Measurements from ENCODE around the gene DUSP21.
"Not testable (repeated sequence)": the region's sequence is repeated elsewhere in the genome, so short reads cannot be mapped to it uniquely, and the experiment has no call there.

DUSP21 gene

GRCh38 chrX:44843753-44844152, at the start of gene DUSP21:
Gene DUSP21 (plus strand): TSS chrX:44844021. CDS start chrX:44844133, 112 bp downstream.
- DNase-seq (ENCODE audit: low read depth in 2 of 2) = no peak

DNA sequence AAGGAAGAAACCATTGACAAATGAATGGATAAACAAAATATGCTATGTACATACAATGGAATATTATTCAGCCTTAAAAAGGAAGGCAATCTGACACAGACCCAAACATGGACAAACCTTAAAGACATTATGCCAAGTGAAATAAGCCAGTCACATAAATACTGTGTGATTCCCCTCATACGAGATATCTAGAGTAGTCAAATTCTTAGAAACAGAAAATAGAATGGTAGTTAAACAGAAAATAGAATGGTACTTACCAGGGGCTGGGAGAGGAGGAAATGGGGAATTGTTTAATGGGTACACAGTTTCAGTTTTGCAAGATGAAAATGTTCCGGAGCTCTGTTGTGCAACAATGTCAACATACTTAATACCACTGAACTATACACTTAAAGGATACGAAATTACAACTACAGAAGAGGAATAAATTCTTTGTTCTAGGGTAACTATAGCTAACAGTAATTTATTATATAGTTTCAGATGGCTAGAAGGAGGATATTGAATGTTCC, 47.8 kb upstream of the DUSP21 start:
- DNase-seq (ENCODE audit: low read depth in 2 of 2) = no peak

DNA sequence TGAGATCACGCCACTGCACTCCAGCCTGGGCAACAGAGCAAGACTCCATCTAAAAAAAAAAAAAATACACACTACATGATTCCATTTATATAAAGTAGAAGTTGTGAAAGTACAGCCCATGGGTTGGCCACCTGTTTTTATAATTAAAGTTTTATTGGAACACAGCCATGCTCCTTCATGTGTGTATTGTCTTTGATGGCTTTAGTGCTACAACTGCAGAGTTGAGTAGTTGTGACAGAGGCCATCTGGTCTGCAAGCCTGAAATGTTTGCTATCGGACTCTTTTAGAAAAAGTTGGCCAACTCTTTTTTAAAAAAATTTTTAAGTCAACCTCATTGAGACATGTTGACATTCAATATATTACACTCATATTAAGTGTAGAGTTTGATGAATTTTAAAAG, 41.2 kb upstream of the DUSP21 start:
- no peak for DNase-seq (ENCODE audit: low read depth in 2 of 2)

DNA sequence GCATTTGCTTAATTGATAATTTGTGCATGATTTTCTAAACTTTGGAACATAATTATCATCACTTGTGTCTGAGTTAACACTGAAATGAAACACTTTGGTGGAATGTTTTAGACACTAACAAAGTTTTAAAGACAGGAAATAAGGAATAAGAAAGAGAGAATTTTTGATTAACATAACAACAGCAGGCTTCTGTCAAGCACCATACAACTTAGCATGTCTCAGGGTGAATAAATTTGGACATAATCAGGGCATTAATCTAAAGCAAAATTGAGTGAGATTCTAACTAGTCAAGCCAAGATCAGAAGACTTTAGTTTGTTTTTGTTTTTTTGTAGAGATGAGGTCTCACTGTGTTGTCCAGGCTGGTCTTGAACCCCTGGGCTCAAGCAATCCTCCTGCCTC, 28.1 kb upstream of the DUSP21 start:
- no peak for DNase-seq (ENCODE audit: low read depth in 2 of 2)

DNA sequence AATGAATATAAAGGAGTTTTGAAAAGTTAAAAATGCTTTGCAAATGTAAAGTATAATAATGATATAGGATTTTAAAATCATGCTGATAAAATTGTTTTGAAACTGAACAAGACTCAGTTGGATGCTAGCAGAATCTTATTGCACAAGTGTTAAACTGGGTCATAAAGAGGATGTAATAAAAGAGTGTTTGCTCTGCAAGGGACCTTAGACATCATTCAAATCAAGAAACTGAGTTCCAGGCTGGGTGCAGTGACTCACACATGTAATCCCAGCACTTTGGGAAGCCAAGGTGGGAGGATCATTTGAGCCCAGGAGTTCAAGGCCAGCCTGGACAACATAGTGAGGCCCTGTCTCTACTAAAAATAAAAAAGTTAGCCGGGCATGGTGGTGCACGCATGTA, 27.5 kb upstream of the DUSP21 start:
- DNase-seq (ENCODE audit: low read depth in 2 of 2) = no peak

DNA sequence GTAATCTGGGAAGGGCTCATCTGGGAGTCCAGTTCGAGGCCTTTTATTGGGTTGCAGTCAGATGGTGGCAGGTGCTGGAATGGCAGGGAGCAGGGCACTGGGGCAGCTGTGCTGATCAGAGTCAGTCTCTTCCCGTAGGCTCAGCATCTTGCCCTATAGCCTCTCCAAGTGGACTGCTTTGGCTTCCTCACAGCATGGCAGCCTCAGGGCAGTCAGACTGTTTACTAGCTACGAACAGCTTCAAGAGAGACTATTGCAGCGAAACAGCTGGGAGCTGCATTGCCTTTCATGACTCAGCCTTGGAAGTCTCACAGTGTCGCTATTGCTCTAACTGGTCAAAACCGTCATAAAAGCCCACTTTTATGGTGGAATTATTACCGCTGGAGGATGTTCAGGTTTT, 26.8 kb upstream of the DUSP21 start:
- no peak for DNase-seq (ENCODE audit: low read depth in 2 of 2)

DNA sequence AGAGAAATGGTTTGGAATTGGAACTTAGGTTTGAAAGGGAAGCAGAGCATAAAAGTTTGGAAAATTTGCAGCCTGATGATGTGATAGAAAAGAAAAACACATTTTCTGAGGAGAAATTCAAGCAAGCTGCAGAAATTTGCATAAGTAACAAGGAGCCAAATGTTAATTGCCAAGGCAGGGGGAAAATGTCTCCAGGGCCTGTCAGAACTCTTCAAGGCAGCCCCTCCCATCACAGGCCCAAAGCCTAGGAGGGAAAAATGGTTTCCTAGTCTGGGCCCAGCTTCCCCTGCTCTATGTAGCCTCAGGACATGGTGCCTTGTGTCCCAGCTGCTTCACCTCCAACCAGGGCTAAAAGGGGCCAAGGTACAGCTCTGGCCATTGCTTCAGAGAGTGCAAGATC, 21.2 kb upstream of the DUSP21 start:
- no peak for DNase-seq (ENCODE audit: low read depth in 2 of 2)

DNA sequence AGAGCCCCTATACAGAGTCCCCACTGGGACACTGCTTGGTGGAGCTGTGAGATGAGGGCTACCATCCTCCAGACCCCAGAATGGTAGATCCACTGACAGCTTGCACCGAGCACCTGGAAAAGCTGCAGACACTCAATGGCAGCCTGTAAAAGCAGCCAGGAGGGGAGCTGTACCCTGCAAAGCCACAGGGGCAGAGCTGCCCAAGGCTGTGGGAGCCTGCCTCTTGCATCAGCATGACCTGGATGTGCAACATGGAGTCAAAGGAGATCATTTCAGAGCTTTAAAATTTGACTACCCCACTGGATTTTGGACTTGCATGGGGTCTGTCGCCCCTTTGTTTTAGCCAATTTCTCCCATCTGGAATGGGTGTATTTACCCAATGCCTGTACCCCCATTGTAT, 20.6 kb upstream of the DUSP21 start:
- not testable (repeated sequence) for DNase-seq (ENCODE audit: low read depth in 2 of 2)

DNA sequence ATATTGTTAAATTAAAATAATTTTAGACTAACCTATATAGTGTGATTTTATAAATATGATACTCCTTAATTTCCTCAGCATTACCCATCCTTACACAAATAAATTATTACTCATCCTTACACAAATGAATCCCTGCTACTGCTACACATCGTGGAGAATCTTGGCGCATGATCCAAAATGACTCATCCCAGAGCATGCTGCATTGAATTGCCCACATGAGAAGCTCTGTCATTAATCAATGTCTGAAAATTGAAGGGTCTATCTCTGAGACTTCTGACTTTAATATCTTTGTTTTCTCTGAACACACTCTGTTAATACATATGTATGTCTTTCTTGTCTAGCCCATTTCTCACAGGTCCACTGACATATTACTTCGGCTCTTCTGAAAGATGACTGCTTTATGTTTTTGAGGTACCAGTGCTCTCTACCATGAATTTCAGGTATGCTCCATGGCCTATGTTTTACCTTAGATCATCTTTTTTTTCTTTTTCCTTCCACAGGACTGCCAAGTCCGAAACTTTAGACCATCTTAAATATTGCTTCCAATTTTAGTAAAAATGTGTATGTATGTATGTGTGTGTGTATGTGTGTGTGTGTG, 15.7 kb upstream of the DUSP21 start:
- peak; percentile 59 to 60 for DNase-seq (ENCODE audit: low read depth in 2 of 2)

GRCh38 chrX:44829832-44830231, 14.0 kb upstream of the DUSP21 start:
- DNase-seq (ENCODE audit: low read depth in 2 of 2) = no peak

DNA sequence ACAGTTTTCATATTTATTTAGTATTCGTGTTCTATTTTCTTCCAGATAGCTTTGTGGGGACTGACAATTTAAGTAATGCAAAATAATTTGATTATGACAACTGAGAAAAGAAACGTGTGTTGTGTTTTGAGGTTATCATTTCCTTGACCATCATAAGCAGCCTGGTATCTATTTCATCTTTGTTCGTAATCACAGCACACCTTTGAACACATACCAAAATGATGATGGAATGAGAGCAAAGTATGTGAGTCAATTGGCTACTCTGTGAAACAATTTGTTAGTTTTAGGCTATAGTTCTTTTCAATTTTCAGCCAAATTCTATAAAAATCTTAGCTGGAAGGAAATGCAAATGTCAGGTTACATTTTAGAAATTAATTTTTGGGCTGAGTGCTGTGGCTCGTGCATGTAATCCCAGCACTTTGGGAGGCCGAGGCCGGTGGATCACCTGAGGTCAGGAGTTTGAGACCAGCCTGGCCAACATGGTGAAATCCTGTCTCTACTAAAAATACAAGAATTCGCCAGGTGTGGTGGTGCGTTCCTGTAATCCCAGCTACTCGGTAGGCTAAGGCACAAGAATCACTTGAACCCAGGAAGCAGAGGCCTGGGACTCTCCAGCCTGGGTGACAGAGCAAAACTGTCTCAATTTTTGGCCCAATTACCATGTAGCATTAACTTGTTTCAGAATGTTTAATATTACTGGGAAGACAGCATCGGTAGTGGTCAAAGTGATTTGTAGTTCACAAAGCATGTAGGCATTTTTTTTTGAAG, 1.1 kb upstream of the DUSP21 start:
- DNase-seq (ENCODE audit: low read depth in 2 of 2) = no peak

DNA sequence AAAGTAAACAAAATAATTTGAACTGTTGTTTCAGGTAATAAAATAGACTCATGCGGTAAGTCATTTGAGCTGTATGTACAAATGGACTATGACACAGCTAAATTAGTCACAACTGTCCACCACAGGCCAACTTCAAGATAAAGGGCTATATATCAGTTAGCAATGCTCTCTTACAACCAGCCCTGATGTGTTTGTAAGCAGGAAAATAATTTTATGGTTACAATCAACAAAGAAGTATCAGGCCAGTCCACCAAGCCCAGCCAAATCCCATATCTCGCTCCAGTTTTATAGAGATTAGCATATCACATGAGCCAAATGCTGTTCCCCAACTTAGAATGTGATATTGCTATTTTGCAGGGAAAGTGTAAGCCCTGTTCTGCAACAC, 511 bp upstream of the DUSP21 start:
- DNase-seq (ENCODE audit: low read depth in 2 of 2) = no peak

DNA sequence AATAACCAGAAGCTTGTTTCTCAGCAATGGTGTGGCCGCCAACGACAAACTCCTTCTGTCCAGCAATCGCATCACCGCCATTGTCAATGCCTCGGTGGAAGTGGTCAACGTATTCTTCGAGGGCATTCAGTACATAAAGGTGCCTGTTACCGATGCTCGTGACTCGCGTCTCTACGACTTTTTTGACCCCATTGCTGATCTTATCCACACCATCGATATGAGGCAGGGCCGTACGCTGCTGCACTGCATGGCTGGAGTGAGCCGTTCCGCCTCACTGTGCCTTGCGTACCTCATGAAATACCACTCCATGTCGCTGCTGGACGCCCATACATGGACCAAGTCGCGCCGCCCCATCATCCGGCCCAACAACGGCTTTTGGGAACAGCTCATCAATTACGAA, 383 bp downstream of the DUSP21 start:
- DNase-seq (ENCODE audit: low read depth in 2 of 2) = no peak

DNA sequence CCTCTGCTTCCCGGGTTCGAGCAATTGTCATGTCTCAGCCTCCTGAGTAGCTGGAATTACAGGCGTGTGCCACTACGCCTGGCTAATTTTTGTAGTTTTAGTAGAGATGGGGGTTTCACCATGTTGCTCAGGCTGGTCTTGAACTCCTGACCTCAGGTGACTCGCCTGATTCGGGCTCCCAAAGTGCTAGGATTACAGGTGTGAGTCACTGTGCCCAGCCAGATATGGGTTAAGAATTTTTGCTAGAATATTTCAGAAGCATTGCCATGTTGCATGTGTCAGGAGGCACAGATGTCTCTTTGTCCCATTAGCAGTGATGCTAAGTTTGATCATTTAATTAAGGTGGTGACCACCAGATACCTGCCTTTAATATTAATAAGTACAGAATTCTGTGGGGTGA, 7.1 kb downstream of the DUSP21 start:
- not testable (repeated sequence) for DNase-seq (ENCODE audit: low read depth in 2 of 2)

GRCh38 chrX:44871114-44871645, 27.4 kb downstream of the DUSP21 start:
- no peak for DNase-seq (ENCODE audit: low read depth in 2 of 2)

GRCh38 chrX:44871931-44872820, 28.4 kb downstream of the DUSP21 start:
- DNase-seq (ENCODE audit: low read depth in 2 of 2) = no peak

- DNase-seq (ENCODE audit: low read depth in 2 of 2) = peak; percentile 86
Observed at GRCh38 chrX:44872821-44873414, 29.1 kb downstream of the DUSP21 start, which contains the start of gene KDM6A. Gene KDM6A (plus strand): TSS chrX:44873188. CDS start chrX:44873552, 364 bp downstream.

DNA sequence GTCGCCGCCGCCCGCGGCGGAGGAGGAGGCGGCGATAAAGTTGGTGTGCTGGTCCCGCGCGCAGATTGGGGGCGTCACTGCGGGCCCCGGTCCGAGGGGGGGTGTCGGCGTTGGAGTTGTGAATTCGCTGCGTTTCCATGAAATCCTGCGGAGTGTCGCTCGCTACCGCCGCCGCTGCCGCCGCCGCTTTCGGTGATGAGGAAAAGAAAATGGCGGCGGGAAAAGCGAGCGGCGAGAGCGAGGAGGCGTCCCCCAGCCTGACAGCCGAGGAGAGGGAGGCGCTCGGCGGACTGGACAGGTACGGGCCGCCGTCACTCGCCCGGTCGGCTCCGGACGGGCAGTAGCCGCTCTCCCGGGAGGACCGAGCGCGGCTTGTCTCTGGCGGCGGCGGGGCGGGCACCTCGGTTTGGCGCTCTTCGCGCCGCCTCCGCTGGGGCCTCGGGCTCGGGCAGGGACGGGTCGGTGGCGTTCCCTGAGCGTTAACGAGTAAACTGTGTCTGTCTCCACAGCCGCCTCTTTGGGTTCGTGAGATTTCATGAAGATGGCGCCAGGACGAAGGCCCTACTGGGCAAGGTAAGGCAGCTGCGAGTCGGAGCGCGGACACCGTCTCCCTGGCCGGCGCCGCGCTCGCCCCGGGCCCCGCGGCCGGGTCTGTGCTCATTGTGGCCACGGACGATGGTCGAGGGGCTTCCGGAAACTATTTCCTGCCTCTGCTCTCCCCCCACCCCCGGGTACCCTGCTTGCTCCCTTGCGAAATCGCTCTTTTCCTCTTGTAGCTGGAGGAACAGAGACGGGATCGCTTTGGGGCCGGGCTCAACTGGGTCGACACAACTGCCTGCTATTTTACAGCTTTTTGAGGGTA, 29.8 kb downstream of the DUSP21 start:
- no peak for DNase-seq (ENCODE audit: low read depth in 2 of 2)

- DNase-seq (ENCODE audit: low read depth in 2 of 2) = no peak
Observed at GRCh38 chrX:44874420-44875184, 30.8 kb downstream of the DUSP21 start.

- no peak for DNase-seq (ENCODE audit: low read depth in 2 of 2)
Observed at GRCh38 chrX:44875185-44875489, 31.3 kb downstream of the DUSP21 start.

All from fibroblast of skin of left biceps (primary cell).